Measurements from ENCODE around the gene FXYD3.
"Not testable (repeated sequence)": the region's sequence is repeated elsewhere in the genome, so short reads cannot be mapped to it uniquely, and the experiment has no call there.

The FXYD3 gene

DNA sequence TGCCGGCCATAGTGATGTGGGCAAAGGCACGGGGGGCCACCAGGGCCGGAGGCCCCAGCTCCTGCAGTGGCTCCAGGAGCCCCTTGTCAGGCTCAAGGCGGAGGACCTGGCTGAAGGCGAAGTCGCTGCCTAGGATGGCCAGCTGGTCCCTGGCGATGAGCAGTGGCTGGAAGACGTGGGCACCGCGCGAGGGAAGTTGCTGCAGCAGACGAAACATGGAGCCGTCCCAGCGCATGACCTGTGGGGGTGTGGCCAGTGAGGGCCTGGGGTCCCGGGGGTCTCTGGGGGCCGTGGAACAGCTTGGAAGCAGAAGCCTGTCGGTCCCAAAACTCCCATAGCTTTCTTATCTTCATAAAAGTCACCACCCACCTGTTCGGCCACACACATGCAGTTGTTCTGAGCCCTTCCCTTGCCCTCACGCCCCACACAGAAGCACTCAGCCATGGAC is 9.7 kb downstream of the FXYD3 start:
- DNase-seq (ENCODE audit: low spot score) = no peak

GRCh38 chr19:35125749-35126623 is 10.4 kb downstream of the FXYD3 start:
- DNase-seq (ENCODE audit: low spot score) = no peak

GRCh38 chr19:35126624-35126959 is 11.0 kb downstream of the FXYD3 start:
- no peak for DNase-seq (ENCODE audit: low spot score)

GRCh38 chr19:35127871-35128270 is 12.2 kb downstream of the FXYD3 start:
- no peak for DNase-seq (ENCODE audit: low spot score)

- DNase-seq (ENCODE audit: low spot score) = no peak
These were observed 12.9 kb downstream of the FXYD3 start for GRCh38 chr19:35128398-35129057.

DNA sequence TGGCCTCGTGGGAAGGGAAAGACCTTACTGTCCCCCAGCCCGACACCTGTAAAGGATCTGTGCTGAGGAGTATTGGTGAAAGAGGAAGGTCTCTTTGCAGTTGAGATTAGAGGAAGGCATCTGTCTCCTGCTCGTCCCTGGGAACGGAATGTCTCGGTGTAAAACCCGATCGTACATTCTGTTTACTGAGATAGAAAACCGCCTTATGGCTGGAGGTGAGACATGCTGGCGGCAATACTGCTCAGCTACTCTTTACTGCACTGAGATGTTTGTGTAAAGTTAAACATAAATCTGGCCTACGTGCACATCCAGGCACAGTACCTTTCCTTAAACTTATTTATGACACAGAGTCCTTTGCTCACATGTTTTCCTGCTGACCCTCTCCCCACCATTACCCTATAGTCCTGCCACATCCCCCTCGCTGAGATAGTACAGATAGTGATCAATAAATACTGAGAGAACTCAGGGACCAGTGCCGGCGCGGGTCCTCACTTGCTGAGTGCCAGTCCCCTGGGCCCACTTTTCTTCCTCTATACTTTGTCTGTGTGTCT is 14.2 kb downstream of the FXYD3 start:
- not testable (repeated sequence) for DNase-seq (ENCODE audit: low spot score)

- DNase-seq (ENCODE audit: low spot score) = no peak
These were observed 15.4 kb downstream of the FXYD3 start for GRCh38 chr19:35130761-35131720.

- DNase-seq (ENCODE audit: low spot score) = no peak
These were observed 16.6 kb downstream of the FXYD3 start for GRCh38 chr19:35132254-35132653.

DNA sequence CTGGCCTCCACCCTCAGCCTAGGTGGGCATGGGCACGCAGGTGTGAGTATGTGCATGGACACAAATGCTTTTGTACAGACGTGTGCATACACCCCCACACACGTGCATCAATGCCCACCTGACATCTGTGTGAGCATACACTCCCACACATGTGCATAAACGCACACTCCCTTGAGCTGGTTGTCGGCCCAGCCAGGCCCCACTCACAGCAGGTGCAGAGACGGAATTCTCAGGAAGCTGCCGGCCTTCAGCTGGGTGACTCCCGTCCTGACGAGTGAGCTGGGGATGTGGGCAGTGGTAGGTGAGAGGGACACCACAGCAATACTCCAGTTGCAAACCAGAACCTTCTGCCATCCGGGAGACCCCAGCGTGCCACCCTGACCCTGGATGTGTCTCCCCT is 18.2 kb downstream of the FXYD3 start:
- no peak for DNase-seq (ENCODE audit: low spot score)

GRCh38 chr19:35134601-35135242 is 19.1 kb downstream of the FXYD3 start, which contains the start of gene LGI4:
TSS of gene LGI4 (minus strand) at chr19:35135059. CDS start at chr19:35134680, 379 bp downstream.
- DNase-seq (ENCODE audit: low spot score) = no peak

- DNase-seq (ENCODE audit: low spot score) = peak; percentile 66
These were observed 19.8 kb downstream of the FXYD3 start for GRCh38 chr19:35135389-35135909.

GRCh38 chr19:35136231-35136630 is 20.6 kb downstream of the FXYD3 start:
- DNase-seq (ENCODE audit: low spot score) = no peak

DNA sequence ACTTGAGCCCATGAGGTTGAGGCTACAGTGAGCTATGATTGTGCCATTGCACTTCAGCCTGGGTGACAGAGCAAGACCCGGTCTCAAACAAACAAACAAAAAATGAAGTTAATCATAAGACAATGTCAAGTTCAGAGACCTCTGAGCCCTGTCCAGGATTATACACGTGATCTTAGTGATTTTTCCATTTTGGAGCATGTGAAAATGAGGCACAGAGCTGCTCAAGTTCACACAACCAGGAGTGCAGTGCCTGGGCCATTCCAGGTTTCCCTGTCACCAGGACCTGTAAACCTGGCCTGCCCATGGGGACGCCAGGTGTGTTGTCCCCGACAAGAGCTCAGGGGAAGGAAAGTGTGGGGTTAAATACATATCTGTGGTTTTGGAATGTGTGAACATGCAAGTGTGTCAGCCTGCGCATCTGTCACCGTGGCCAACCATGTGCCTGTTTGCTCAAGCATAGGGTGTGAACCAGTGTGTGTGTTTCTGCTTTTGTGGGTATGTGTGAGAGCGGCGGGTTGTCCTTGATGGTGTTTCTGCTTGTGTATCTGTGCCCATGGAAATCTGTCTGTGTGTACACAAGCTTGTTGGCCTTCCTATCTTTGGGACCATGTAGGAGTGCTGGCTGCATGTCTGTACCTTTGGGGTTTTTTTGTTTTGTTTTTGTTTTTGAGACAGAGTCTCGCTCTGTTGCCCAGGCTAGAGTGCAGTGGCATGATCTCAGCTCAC is 21.5 kb downstream of the FXYD3 start:
- no peak for DNase-seq (ENCODE audit: low spot score)

GRCh38 chr19:35138305-35138892 is 22.8 kb downstream of the FXYD3 start, which contains the start of gene FXYD1:
TSS of gene FXYD1 (plus strand) at chr19:35138824. CDS start at chr19:35140080, 1,256 bp downstream.
- no peak for DNase-seq (ENCODE audit: low spot score)

DNA sequence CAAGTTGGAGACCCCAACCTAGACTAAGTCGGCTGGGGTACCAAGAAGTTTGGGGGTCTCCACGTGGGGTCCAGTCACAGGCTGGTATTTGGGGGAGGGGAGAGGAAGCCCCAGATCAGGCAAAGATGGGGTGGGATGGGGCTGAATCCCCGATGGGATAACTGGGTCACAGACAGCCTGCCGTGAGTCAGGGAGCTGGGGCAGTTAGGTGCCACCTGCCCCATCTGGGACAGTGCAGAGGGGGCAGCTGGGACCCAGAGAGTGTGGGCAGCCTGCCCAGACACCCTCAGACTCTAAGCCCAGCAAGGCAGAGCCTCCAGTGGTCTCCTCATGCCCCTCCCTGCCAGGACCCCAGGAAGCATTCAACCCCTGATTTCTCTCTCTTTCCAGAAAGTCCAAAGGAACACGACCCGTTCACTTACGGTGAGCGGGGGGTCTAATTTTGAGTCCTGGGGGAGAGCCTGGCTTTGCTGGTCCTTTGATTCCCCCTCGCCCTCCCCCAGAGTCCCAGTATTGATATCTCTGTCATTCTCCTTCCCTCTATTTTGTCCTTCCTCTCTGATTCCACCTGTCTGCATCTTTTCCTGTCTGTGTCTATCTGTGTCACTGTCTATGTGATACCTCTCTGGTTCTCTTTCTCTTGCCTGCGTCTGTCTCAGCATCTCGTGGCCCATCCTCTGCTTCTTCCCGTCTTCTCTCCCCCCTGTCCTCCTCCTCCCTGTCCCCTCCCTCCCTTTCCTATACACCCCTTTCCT is 24.8 kb downstream of the FXYD3 start:
- no peak for DNase-seq (ENCODE audit: low spot score)

- DNase-seq (ENCODE audit: low spot score) = peak; percentile 77
These were observed 25.6 kb downstream of the FXYD3 start for GRCh38 chr19:35140962-35141836.

DNA sequence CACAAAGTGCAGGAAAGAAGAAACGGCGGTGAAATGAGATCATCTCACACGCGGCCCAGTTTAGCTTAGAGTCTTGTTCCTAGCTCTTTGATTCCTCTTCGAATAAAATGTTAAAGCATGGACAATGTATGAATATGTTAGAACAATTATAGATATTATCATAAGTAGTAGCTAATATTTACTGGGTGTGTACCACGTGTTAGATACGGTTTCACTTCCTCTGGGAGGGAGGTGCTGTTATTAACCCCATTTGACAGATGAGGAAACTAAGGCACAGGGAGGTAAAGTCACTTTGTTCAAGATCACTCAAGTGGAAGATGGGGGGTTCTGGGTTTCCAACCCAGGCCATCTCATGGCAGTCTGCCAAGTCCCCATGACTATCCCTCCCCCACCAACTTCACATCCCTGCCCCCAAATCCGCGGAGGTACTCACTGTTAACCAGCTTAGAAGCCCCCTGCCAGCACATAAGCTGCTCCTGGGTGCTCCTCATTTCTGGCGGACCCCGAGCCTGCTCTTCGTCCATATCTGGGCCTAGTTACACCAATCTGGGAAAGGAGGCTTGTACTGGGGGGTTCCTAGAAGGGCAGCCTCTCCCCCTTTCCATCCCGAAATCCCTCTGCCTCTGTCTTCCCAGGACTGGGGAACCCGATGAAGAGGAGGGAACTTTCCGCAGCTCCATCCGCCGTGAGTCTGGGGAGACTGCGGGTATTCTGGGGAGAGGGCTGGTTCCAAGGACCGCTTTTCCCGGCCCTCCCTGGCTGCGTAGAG is 26.4 kb downstream of the FXYD3 start:
- DNase-seq (ENCODE audit: low spot score) = no peak

Data from kidney capillary endothelial cell (primary cell).